HepG2 (cell line): Measurements from ENCODE around the gene TMEFF1. TPM values are rescaled to one million over a fixed set of nuclear protein-coding genes. Genes with fewer than 3 reads are reported as not detected.

Experiments
- ADNP ChIP-seq: sonication (generic); formaldehyde crosslinking; IDR thresholded peaks from 2 replicates; pipeline ENCODE4 v1.4.0; 2020; ENCODE audit warnings: missing genetic modification reagents
- CREM ChIP-seq, 2 experiments: sonication (generic) in 1 of 2; formaldehyde crosslinking in 1 of 2; IDR thresholded peaks; 2 replicates each; pipeline versions ENCODE4 v1.4.0 to v1.6.1; 2016 to 2020; ENCODE audit warnings: antibody characterized with exemption in 1 of 2, mild to moderate bottlenecking in 1 of 2, missing genetic modification reagents in 1 of 2
- FOXK1 ChIP-seq: sonication (generic); formaldehyde crosslinking; IDR thresholded peaks from 2 replicates; pipeline ENCODE4 v1.4.0; 2020; ENCODE audit warnings: low read depth, missing genetic modification reagents, borderline replicate concordance
- GLI4 ChIP-seq: sonication (generic); formaldehyde crosslinking; IDR thresholded peaks from 2 replicates; pipeline ENCODE4 v1.5.1; 2020; ENCODE audit warnings: missing genetic modification reagents, mild to moderate bottlenecking, moderate library complexity, borderline replicate concordance
- HBP1 ChIP-seq: IDR thresholded peaks from 2 replicates; pipeline ENCODE4 v1.6.1; 2016; ENCODE audit warnings: low read depth, control low read depth
- HMGXB4 ChIP-seq, 2 experiments: sonication (generic) in 1 of 2; formaldehyde crosslinking in 1 of 2; IDR thresholded peaks; 2 replicates each; pipeline versions ENCODE4 v1.4.0 to v1.6.1; 2018 to 2020; ENCODE audit warnings: missing genetic modification reagents in 2 of 2, borderline replicate concordance in 1 of 2, low read depth in 1 of 2, mild to moderate bottlenecking in 1 of 2, missing biosample characterization in 1 of 2
- HOXA3 ChIP-seq: sonication (generic); formaldehyde crosslinking; IDR thresholded peaks from 2 replicates; pipeline ENCODE4 v1.5.0; 2020; ENCODE audit warnings: missing genetic modification reagents
- IKZF4 ChIP-seq: sonication (generic); formaldehyde crosslinking; IDR thresholded peaks from 2 replicates; pipeline ENCODE4 v1.5.1; 2020; ENCODE audit warnings: borderline replicate concordance, mild to moderate bottlenecking, low read depth, missing genetic modification reagents; ENCODE audit errors: not compliant biosample characterization
- KLF9 ChIP-seq: IDR thresholded peaks from 2 replicates; pipeline ENCODE4 v1.6.1; 2016; ENCODE audit warnings: low read depth
- NFATC3 ChIP-seq: sonication (generic); formaldehyde crosslinking; IDR thresholded peaks from 2 replicates; pipeline ENCODE4 v1.5.1; 2020; ENCODE audit warnings: mild to moderate bottlenecking, missing genetic modification reagents
- RELA ChIP-seq: sonication (generic); formaldehyde crosslinking; IDR thresholded peaks from 2 replicates; pipeline ENCODE4 v1.4.0; 2020; ENCODE audit warnings: missing genetic modification reagents
- RFXANK ChIP-seq: IDR thresholded peaks from 2 replicates; pipeline ENCODE4 v1.6.1; 2016
- SETDB1 ChIP-seq: sonication (generic); formaldehyde crosslinking; IDR thresholded peaks from 2 replicates; pipeline ENCODE4 v1.5.1; 2020; ENCODE audit warnings: missing genetic modification reagents, mild to moderate bottlenecking, borderline replicate concordance
- SMARCE1 ChIP-seq: fragments of 450-650 bp; IDR thresholded peaks from 2 replicates; pipeline ENCODE4 v1.6.1; 2017; ENCODE audit warnings: borderline replicate concordance
- SRSF4 ChIP-seq: fragments of 200-400 bp; formaldehyde crosslinking; IDR thresholded peaks from one replicate; pipeline ENCODE4 v1.6.1; 2018; ENCODE audit warnings: mild to moderate bottlenecking, low read depth, low read length, moderate library complexity; ENCODE audit not compliant: poor library complexity, severe bottlenecking
- XRCC5 ChIP-seq: fragments of 200-400 bp; formaldehyde crosslinking; optimal IDR thresholded peaks from 2 replicates; pipeline ENCODE3; 2017; ENCODE audit warnings: mild to moderate bottlenecking, low read length
- ZBTB39 ChIP-seq: sonication (generic); formaldehyde crosslinking; IDR thresholded peaks from 2 replicates; pipeline ENCODE4 v1.5.0; 2020; ENCODE audit warnings: missing genetic modification reagents
- ZFP62 ChIP-seq: sonication (generic); formaldehyde crosslinking; IDR thresholded peaks from 2 replicates; pipeline ENCODE4 v1.4.0; 2020; ENCODE audit warnings: missing genetic modification reagents
- ZNF256 ChIP-seq: sonication (generic); formaldehyde crosslinking; conservative IDR thresholded peaks from 2 replicates; pipeline ENCODE4 v1.4.0; 2020; ENCODE audit warnings: missing genetic modification reagents
- ZNF282 ChIP-seq: fragments of 450-650 bp; IDR thresholded peaks from 2 replicates; pipeline ENCODE4 v1.6.1; 2018; ENCODE audit not compliant: partially characterized antibody
- ZNF317 ChIP-seq: sonication (generic); formaldehyde crosslinking; IDR thresholded peaks from 2 replicates; pipeline ENCODE4 v1.5.0; 2020; ENCODE audit warnings: mild to moderate bottlenecking, missing genetic modification reagents
- ZNF329 ChIP-seq: sonication (generic); formaldehyde crosslinking; IDR thresholded peaks from 2 replicates; pipeline ENCODE4 v1.9.0; 2021; ENCODE audit warnings: low read depth, mild to moderate bottlenecking, missing genetic modification reagents
- ZNF484 ChIP-seq: sonication (generic); formaldehyde crosslinking; IDR thresholded peaks from 2 replicates; pipeline ENCODE4 v1.5.1; 2020; ENCODE audit warnings: mild to moderate bottlenecking, low read depth, missing genetic modification reagents, borderline replicate concordance
- ZNF678 ChIP-seq: sonication (generic); formaldehyde crosslinking; IDR thresholded peaks from 2 replicates; pipeline ENCODE4 v1.4.0; 2020; ENCODE audit warnings: mild to moderate bottlenecking, missing genetic modification reagents
- polyA plus RNA-seq, 8 experiments: library from polyadenylated mRNA; depleted of rRNA in 3 of 8; stranded (reverse) in 7 of 8; unstranded in 1 of 8; fragments of >200 nt; fragmentation: Illumina TruSeq in 4 of 8; extraction: Trizol in 4 of 8; gene quantifications; 2 replicates each; pipeline versions ENCODE4 v1.2.1 to v1.2.3, GENCODE V29; 2011 to 2016; ENCODE audit warnings: low read depth in 4 of 8, missing spikeins in 1 of 8, mixed read lengths in 1 of 8; ENCODE audit not compliant: insufficient read depth in 1 of 8
- total RNA-seq, 5 experiments: library from RNA; depleted of rRNA; stranded (reverse); fragments of >200 nt; fragmentation: Illumina TruSeq; extraction: Trizol; gene quantifications; 2 replicates each; pipeline ENCODE4 v1.2.3, GENCODE V29; 2016; ENCODE audit warnings: low read depth in 1 of 5

Gene TMEFF1
- total and polyA plus RNA-seq, 2 of the 13 experiments (the other 11 are each of a cell fraction or from before 2014, with no cell fraction given): 0.87 to 1.9 TPM

GRCh38 chr9:100443781-100444768 is 28.9 kb upstream of the TMEFF1 start (continued):
- no peak for TF ChIP-seq ZNF329 (CRISPR knock-in tag)
- no peak for TF ChIP-seq SETDB1 (CRISPR knock-in tag)
- no peak for TF ChIP-seq GLI4 (CRISPR knock-in tag)
- TF ChIP-seq SMARCE1: no peak
- TF ChIP-seq XRCC5: no peak
- TF ChIP-seq HOXA3 (CRISPR knock-in tag): peak; percentile 49; the same call in 1 of the 2 replicates
- no peak for TF ChIP-seq ZNF256
- no peak for TF ChIP-seq NFATC3
- TF ChIP-seq ZNF282: no peak
- TF ChIP-seq ZNF484 (CRISPR knock-in tag): no peak
- no peak for TF ChIP-seq ZBTB39 (CRISPR knock-in tag)
- 0 out of 2 replicates have a peak, but pooled peaks have one; percentile 35 for TF ChIP-seq HBP1 (CRISPR knock-in tag)
- no peak for TF ChIP-seq RFXANK
- TF ChIP-seq RELA (CRISPR knock-in tag): no peak
- TF ChIP-seq ZFP62 (CRISPR knock-in tag): no peak
- TF ChIP-seq ZNF678 (CRISPR knock-in tag): no peak
- no peak for TF ChIP-seq IKZF4 (CRISPR knock-in tag)
- TF ChIP-seq FOXK1: peak; percentile 89; the same call in 1 of the 2 replicates
- no peak for TF ChIP-seq SRSF4
- no peak for TF ChIP-seq HMGXB4 (CRISPR knock-in tag; IDR thresholded peaks at IDR 0.05; ENCODE audit: borderline replicate concordance in 1 of 2, low read depth in 1 of 2)
- peak; percentile 32; the same call in 1 of the 2 replicates for TF ChIP-seq CREM (IDR thresholded peaks at IDR 0.05)
- no peak for TF ChIP-seq CREM (CRISPR knock-in tag; IDR thresholded peaks at IDR 0.05)
- no peak for TF ChIP-seq KLF9
- TF ChIP-seq ADNP (CRISPR knock-in tag): no peak
- TF ChIP-seq ZNF317 (CRISPR knock-in tag): no peak
